NT2/D1 (cell line): ENCODE results near the gene CD22.

Experiments
- DNase-seq: peaks from one replicate; pipeline ENCODE4 v3.0.0-alpha.2; 2011; ENCODE audit warnings: low read depth, low spot score
- H3K27me3 ChIP-seq: 2 replicates; pipeline ENCODE4 v1.6.0; 2011; ENCODE audit warnings: mild to moderate bottlenecking; ENCODE audit not compliant: insufficient read length, insufficient read depth
- H3K36me3 ChIP-seq: 2 replicates; pipeline ENCODE4 v1.6.1; 2011; ENCODE audit warnings: mild to moderate bottlenecking, low read length, mixed read lengths; ENCODE audit not compliant: insufficient read depth, insufficient read length
- H3K4me1 ChIP-seq: 2 replicates; pipeline ENCODE4 v1.5.1; 2011; ENCODE audit not compliant: insufficient read depth, insufficient read length
- H3K4me3 ChIP-seq: 2 replicates; pipeline ENCODE4 v1.5.1; 2011; ENCODE audit warnings: low read depth; ENCODE audit not compliant: insufficient read length
- H3K9ac ChIP-seq: 2 replicates; pipeline ENCODE4 v1.6.0; 2011; ENCODE audit warnings: low read depth; ENCODE audit not compliant: insufficient read length
- H3K9me3 ChIP-seq: 2 replicates; pipeline ENCODE4 v1.5.1; 2011; ENCODE audit warnings: mild to moderate bottlenecking, low read length; ENCODE audit not compliant: insufficient read depth
- SUZ12 ChIP-seq: IDR thresholded peaks from 2 replicates; pipeline ENCODE4 v1.6.1; 2011; ENCODE audit not compliant: insufficient read length, insufficient read depth; ENCODE audit errors: extremely low read depth
- YY1 ChIP-seq: IDR thresholded peaks from 2 replicates; pipeline ENCODE4 v1.6.1; 2011; ENCODE audit not compliant: insufficient read length, insufficient read depth
- ZNF274 ChIP-seq: IDR thresholded peaks from 2 replicates; pipeline ENCODE4 v1.6.1; 2011; ENCODE audit warnings: mild to moderate bottlenecking, low read depth, low read length

CD22 gene

DNA sequence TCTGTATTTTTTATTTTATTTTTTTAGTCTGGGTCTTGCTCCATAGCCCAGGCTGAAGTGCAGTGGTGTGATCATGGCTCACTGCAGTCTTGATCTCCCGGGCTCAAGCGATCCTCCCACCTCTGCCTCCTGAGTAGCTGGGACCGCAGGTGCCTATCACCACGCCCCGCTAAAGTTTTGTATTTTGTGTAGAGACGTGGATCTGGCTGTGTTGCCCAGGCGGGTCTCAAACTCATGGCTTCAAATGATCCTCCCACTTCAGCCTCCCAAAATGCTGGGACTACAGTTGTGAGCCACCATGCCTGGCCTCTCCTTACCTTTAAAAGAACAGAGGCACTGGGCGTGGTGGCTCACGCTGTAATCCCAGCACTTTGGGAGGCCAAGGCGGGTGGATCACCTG, 41.3 kb upstream of the CD22 start:
- H3K4me3 ChIP-seq = no peak overlapping the region
- TF ChIP-seq SUZ12 = no peak
- no peak for TF ChIP-seq YY1
- no peak for TF ChIP-seq ZNF274
- H3K9me3 ChIP-seq = no peaks in the 10 kb centered on the region
- no peaks in the 10 kb centered on the region for H3K36me3 ChIP-seq
- no peak overlapping the region for H3K9ac ChIP-seq
- DNase-seq = no peak
- H3K4me1 ChIP-seq = peaks cover 13% of the 10 kb centered on the region
- H3K27me3 ChIP-seq = no peaks in the 10 kb centered on the region

DNA sequence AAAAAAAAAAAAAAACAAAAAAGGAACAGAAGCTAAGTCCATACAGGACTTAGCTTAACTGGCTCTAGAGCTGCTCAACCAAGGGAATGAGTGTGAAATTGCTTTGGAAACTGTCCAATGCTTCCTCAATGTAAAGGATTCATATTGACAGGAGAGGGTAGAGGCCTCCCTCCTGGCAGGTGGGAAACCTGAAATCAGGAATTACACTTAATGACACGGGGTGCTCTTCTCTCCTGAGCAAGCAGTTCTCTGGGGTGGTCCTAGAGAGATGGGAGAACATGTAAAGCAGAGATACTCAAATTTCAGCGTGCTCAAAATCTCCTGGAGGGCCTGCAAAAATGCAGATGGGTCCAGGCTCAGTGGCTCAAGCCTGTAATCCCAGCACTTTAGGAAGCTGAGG, 40.7 kb upstream of the CD22 start:
- no peak for DNase-seq
- Histone ChIP-seq H3K9me3 (no peaks in the 10 kb centered on the region), H3K9ac (no peak overlapping the region), H3K36me3 (no peaks in the 10 kb centered on the region), H3K27me3 (no peaks in the 10 kb centered on the region), H3K4me3 (no peak overlapping the region), H3K4me1 (peaks cover 13% of the 10 kb centered on the region)
- TF ChIP-seq ZNF274 (no peak), SUZ12 (no peak), YY1 (no peak)

DNA sequence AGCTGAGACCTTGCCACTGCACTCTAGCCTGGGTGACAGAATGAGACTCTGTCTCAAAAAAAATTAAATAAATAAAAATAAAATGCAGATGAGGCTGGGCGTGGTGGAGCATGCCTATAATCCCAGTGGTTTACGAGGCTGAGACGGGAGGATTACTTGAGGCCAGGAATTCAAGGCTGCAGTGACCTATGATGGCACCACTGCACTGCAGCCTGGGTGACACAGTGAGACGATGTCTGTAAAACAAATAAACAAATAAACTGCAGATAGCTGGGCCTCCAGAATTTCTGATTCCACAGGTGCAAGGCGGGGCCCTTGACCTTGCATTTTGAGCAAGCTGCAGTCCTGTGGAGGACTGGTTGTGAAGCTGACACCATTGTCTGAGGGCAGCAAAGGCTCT, 40.1 kb upstream of the CD22 start:
- no peak for DNase-seq
- no peaks in the 10 kb centered on the region for H3K9me3 ChIP-seq
- no peaks in the 10 kb centered on the region for H3K36me3 ChIP-seq
- peaks cover 13% of the 10 kb centered on the region for H3K4me1 ChIP-seq
- TF ChIP-seq SUZ12 (no peak), ZNF274 (no peak), YY1 (no peak)
- H3K4me3 ChIP-seq = no peak overlapping the region
- no peaks in the 10 kb centered on the region for H3K27me3 ChIP-seq
- no peak overlapping the region for H3K9ac ChIP-seq

DNA sequence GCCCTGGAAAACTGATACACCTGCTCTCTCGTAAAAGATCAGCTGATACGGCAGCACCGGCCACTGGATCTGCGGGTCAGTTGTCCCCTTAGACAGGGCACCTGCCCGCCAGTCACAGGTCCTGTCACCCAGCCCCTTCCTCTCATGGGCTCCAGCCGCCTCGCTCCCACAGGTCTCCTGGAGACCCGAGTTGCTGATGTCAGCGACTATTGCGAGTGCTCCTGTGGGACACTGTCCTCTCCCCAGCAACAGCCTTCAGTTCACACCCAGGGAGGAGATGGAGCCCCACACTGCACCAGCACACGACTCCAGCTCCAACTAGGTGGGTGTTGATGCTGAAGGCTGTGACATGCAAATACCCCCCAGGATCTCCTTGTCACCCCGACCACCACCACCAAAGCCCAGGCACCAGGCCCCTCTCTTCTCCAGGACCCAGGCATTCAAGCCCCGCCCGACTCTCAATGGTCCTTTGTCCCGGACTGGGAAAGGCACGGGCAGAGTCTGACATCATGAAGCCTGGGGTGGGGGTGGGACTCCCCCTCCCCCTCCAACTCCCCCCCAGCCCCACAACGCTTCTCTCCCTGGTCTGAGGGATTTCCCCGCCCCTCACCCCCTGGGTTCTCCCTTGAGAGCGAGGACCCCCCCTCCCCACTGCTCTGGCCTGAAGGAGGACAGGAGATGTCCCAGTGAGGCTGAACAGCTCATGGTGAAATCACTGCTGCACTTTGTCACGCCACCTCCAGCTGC, 38.4 kb upstream of the CD22 start:
- TF ChIP-seq YY1 (no peak), ZNF274 (no peak), SUZ12 (no peak)
- no peaks in the 10 kb centered on the region for H3K9me3 ChIP-seq

DNA sequence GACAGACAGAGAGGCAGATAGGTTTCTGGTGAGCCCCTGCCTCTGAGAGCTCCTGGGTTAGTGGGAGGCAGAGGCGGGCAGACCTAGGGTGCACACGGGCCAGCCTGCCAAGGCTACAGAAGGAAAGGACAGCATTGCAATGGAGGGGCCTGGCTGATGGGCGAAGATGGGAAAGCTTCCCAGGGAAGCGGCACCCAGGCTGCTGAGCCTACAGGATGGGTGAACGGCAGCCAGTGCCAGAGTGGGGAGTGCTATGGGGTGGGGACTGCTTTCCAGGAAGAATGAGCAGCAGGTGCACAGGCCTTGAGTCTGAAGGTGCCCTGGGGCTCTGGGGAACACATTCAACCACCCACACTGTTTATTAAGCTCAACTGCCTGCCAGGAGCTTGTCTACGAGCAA, 37.7 kb upstream of the CD22 start:
- Histone ChIP-seq H3K4me3 (no peak overlapping the region), H3K9me3 (no peaks in the 10 kb centered on the region), H3K27me3 (no peaks in the 10 kb centered on the region), H3K36me3 (no peaks in the 10 kb centered on the region), H3K4me1 (peaks cover 13% of the 10 kb centered on the region), H3K9ac (no peak overlapping the region)
- no peak for DNase-seq
- TF ChIP-seq ZNF274 (no peak), SUZ12 (no peak), YY1 (no peak)

More for the DNA sequence above, 38.4 kb upstream of the CD22 start:
- no peak overlapping the region for H3K9ac ChIP-seq
- H3K27me3 ChIP-seq = no peaks in the 10 kb centered on the region
- no peak overlapping the region for H3K4me3 ChIP-seq
- H3K4me1 ChIP-seq = peaks cover 13% of the 10 kb centered on the region
- H3K36me3 ChIP-seq = no peaks in the 10 kb centered on the region
- no peak for DNase-seq

DNA sequence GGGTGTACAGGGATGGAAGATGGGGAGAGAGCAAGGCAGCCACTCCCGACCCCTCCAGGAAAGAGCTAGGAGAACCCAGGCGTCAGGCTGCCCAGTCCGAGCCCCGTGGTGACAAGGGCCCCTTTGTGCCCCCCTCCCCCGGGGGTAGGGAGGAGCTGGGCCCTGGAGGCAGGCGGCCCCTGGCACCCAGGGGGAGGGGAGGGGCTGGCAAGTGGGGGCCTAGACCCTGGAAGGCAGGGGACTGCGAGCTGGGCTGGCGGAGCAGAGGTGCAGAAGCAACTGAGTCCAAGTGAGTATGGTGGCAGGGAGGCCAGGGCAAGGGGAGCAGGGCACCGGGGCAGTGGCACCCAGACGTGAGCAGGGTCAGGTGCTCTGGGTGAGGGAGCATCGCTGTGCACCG, 37.1 kb upstream of the CD22 start, which contains the start of gene MAG:
Gene MAG, plus strand, starts transcription at position 246 of the 400 bp plus-strand sequence. CDS start 3,248 bp downstream, outside the sequence.
- Histone ChIP-seq H3K4me3 (no peak within 1 kb of the TSS), H3K4me1 (peaks cover 13% of the 10 kb centered on the region), H3K36me3 (no peaks in the 10 kb centered on the region), H3K9ac (no peak within 1 kb of the TSS), H3K27me3 (no peaks in the 10 kb centered on the region), H3K9me3 (no peaks in the 10 kb centered on the region)
- TF ChIP-seq ZNF274 (no peak), SUZ12 (no peak), YY1 (no peak)
- no peak for DNase-seq

DNA sequence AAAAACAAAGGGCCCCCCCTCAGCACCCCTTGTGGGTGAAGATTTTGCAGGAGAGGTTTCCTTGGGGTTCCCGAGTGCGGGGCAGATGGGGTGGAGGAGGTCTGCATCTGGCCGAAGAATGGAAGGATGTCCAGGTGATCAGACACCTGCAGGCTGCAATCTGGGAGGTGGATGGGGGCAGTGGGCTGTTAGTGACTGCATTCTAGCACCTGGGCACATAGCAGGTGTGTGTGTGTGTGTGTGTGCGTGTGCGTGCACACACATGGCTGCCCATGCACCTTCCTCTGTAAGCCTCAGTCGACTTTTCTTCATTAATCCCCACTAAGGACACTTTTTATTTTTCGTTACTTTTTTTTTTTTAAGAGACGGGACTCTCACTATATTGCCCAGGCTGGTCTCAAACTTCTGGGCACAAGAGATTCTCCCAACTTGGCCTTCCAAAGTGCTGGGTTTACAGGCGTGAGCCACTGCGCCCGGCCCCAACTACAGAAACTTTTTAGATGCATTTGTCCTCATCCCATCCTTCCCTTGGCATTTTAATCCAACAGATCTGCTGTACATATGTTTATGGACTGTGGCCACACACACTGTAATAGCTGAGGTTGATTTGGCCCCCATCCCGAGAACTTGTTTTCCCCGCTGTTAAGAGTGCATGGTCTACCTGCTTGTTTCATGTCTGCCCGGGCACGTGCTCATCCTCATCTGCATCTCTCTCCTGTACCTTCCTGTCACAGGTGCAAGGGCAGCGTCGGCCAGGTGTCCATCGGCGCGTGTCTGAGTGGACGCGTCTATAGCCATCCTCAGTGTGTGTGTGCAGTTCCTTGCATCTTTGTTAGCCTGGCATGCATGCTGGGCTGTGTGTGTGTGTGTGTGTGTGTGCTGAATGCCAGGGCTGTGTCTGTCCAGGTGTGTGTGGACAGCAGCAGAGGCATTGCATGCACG, 36.3 kb upstream of the CD22 start:
- TF ChIP-seq ZNF274 (no peak), SUZ12 (no peak)
- Histone ChIP-seq H3K9me3 (no peaks in the 10 kb centered on the region), H3K9ac (no peak overlapping the region), H3K4me1 (peaks cover 13% of the 10 kb centered on the region), H3K27me3 (no peaks in the 10 kb centered on the region), H3K4me3 (no peak overlapping the region), H3K36me3 (no peaks in the 10 kb centered on the region)
- no peak for DNase-seq
